Osteoblast (primary cell): ENCODE results near the gene GNAQ. TPM values are rescaled to one million over a fixed set of nuclear protein-coding genes. Genes with fewer than 3 reads are reported as not detected.
A peak's percentile ranks its signal among the peaks of the same experiment; 100 is the strongest.

Experiments
- DNase-seq: peaks from one replicate; pipeline ENCODE4 v3.0.0; 2011; ENCODE audit warnings: low spot score, mixed read lengths; ENCODE audit not compliant: insufficient read length; ENCODE audit errors: missing footprints
- H2AFZ ChIP-seq: 2 replicates; pipeline ENCODE4 v1.6.0; 2011; ENCODE audit warnings: mild to moderate bottlenecking, low read length
- H3K27ac ChIP-seq: 2 replicates; pipeline ENCODE4 v1.5.1; 2011; ENCODE audit warnings: mild to moderate bottlenecking, low read depth, low read length, moderate library complexity
- H3K27me3 ChIP-seq: 2 replicates; pipeline ENCODE4 v1.6.0; 2012; ENCODE audit warnings: mild to moderate bottlenecking, control low read depth, inconsistent platforms, low read length, moderate library complexity; ENCODE audit not compliant: insufficient read depth
- H3K36me3 ChIP-seq: 2 replicates; pipeline ENCODE4 v1.5.1; 2011; ENCODE audit warnings: mild to moderate bottlenecking, low read length, control low read depth, moderate library complexity; ENCODE audit not compliant: insufficient read depth
- H3K4me1 ChIP-seq: 2 replicates; pipeline ENCODE4 v1.5.1; 2011; ENCODE audit warnings: mild to moderate bottlenecking, low read length, control low read depth, moderate library complexity; ENCODE audit not compliant: insufficient read depth
- H3K4me2 ChIP-seq: 2 replicates; pipeline ENCODE4 v1.6.0; 2011; ENCODE audit warnings: mild to moderate bottlenecking, low read length; ENCODE audit not compliant: insufficient read depth
- H3K4me3 ChIP-seq: fragments of 200-600 bp; sonication (generic); 3 replicates; pipeline ENCODE4 v1.5.1; 2012; ENCODE audit warnings: mild to moderate bottlenecking, low read length, inconsistent platforms; ENCODE audit not compliant: insufficient read depth
- H3K79me2 ChIP-seq: 2 replicates; pipeline ENCODE4 v1.6.0; 2012; ENCODE audit warnings: mild to moderate bottlenecking, low read length, control low read depth, inconsistent platforms; ENCODE audit not compliant: insufficient read depth
- H3K9me3 ChIP-seq: 2 replicates; pipeline ENCODE4 v1.5.1; 2011; ENCODE audit warnings: low read depth, low read length, control low read depth
- H4K20me1 ChIP-seq: 2 replicates; pipeline ENCODE4 v1.6.0; 2012; ENCODE audit warnings: mild to moderate bottlenecking, low read length, control low read depth; ENCODE audit not compliant: insufficient read depth
- CTCF ChIP-seq: IDR thresholded peaks from 2 replicates; pipeline ENCODE4 v1.5.1; 2011; ENCODE audit warnings: mild to moderate bottlenecking, low read depth, low read length, moderate library complexity; ENCODE audit errors: extremely low read depth
- total RNA-seq: library from RNA; depleted of rRNA; stranded (reverse); fragments of >200 nt; gene quantifications from 2 replicates; pipeline ENCODE4 v1.2.3, GENCODE V29; 2012

Gene GNAQ
- total RNA-seq, 1 donor = 64.8 TPM

DNA sequence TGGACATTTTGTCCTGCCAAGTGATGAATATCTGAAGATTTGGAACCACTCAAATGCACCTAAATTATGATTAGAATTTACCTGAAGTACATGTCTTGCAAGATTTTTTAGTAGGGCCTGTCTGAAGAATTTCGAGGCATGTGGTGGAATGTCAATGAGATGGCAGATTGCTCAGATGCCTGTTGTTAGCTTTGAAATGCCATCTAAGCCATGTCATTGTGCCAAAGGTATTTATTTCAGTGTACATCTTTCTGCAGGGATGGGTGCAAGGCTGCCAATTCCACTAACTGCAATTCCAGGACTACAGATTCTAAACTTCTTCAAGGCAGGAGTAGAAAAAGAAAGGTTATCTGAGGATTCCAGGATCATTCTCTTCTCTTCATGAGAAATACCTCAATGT is 9.1 kb upstream of the GNAQ start:
- no peak overlapping the region for H3K4me3 ChIP-seq
- H3K4me1 ChIP-seq = no peaks in the 10 kb centered on the region
- no peaks in the 10 kb centered on the region for H4K20me1 ChIP-seq
- no peak overlapping the region for H2AFZ ChIP-seq
- DNase-seq = peak; percentile 8
- H3K27me3 ChIP-seq = peaks cover 15% of the 10 kb centered on the region
- H3K9me3 ChIP-seq = no peaks in the 10 kb centered on the region
- H3K4me2 ChIP-seq = no peak overlapping the region
- H3K27ac ChIP-seq = no peak overlapping the region
- H3K79me2 ChIP-seq = no peaks in the 10 kb centered on the region
- H3K36me3 ChIP-seq = no peaks in the 10 kb centered on the region
- TF ChIP-seq CTCF = no peak

DNA sequence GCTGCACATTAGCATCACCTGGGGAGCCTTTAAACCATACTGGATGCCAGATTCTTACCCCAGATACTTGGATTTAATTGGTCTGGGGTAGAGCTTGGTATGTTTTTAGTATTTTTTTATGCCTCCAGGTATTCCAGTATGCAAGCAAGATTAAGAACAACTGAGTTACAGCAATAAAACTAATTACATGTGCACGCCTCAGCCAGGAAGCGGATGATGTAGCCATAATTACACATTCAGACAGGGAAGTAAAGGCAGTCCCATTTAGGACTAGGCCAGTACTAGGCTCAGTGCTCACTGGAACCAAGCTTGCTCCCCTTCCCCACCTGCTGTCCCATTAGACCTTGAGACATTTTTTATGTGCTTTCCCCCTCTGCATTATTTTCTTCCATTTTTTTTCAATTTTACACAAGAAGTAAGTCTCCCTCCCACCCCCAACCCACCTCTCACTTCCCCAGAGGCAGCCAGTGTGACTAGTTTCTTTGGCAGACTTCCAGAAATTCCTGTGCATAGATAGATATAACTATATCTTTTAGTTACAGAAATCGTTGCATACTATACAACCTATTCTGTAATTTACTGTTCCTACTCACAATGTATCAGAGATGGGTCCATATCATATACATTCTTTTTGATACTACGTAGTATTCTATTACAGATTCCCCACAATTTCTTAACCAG is 7.1 kb upstream of the GNAQ start:
- H3K4me1 ChIP-seq = peaks cover 3% of the 10 kb centered on the region
- H3K27ac ChIP-seq = no peak overlapping the region
- TF ChIP-seq CTCF = no peak
- H2AFZ ChIP-seq = no peak overlapping the region
- H3K4me3 ChIP-seq = no peak overlapping the region
- no peaks in the 10 kb centered on the region for H3K36me3 ChIP-seq
- peaks cover 5% of the 10 kb centered on the region for H3K27me3 ChIP-seq
- no peak overlapping the region for H3K4me2 ChIP-seq
- no peaks in the 10 kb centered on the region for H4K20me1 ChIP-seq
- no peaks in the 10 kb centered on the region for H3K9me3 ChIP-seq
- H3K79me2 ChIP-seq = no peaks in the 10 kb centered on the region
- no peak for DNase-seq

DNA sequence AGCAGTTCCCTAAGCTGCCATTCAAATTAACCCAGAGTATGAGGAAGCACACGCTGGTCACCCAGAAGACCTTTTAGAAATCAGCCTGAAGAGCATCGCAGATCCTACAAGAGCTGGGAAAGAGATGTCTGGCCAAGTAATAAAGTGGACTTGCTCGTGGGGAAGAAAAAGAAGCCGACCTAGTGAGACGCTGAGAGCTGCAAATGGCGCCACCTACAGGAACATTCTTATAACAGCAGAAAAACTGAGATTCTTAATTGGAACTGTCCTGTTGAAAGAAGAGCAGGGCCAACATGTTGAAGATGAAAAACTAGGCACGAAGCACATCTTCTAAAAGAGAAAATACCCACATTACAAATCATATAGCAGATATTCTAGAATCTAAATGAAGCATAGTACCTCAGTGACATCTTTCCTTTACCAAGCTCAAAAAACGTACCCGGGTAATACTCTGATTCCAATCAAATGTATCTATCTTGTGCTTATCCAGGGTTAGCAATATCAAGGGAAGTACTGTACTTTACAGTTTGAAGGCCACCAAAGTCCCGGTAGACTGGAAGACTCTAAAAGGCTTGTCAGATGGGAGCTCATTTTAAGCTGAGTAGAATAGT is 3.9 kb upstream of the GNAQ start:
- TF ChIP-seq CTCF = peak; percentile 90
- peak; percentile 69 for DNase-seq
- Histone ChIP-seq H3K27ac (no peak overlapping the region), H3K36me3 (no peaks in the 10 kb centered on the region), H4K20me1 (no peaks in the 10 kb centered on the region), H3K9me3 (no peaks in the 10 kb centered on the region), H3K4me2 (peak overlapping the region; percentile 66), H3K27me3 (no peaks in the 10 kb centered on the region), H3K4me3 (peak overlapping the region; percentile 14), H2AFZ (peak overlapping the region; percentile 82), H3K4me1 (peaks cover 9% of the 10 kb centered on the region), H3K79me2 (peaks cover 6% of the 10 kb centered on the region)

- TF ChIP-seq CTCF = no peak
- no peaks in the 10 kb centered on the region for H3K36me3 ChIP-seq
- peaks cover 14% of the 10 kb centered on the region for H3K4me1 ChIP-seq
- no peaks in the 10 kb centered on the region for H3K27me3 ChIP-seq
- H3K79me2 ChIP-seq = peaks cover 20% of the 10 kb centered on the region
- no peak overlapping the region for H2AFZ ChIP-seq
- H3K4me3 ChIP-seq = no peak overlapping the region
- no peak overlapping the region for H3K27ac ChIP-seq
- H3K4me2 ChIP-seq = no peak overlapping the region
- no peak for DNase-seq
- no peaks in the 10 kb centered on the region for H3K9me3 ChIP-seq
- no peaks in the 10 kb centered on the region for H4K20me1 ChIP-seq
Measured at GRCh38 chr9:78033870-78034269, 2.3 kb upstream of the GNAQ start.
